NCI-H446 (cell line): ENCODE results near the gene TTLL12.
"Not testable (repeated sequence)": the region's sequence is repeated elsewhere in the genome, so short reads cannot be mapped to it uniquely, and the experiment has no call there.

Source experiments
- DNase-seq, 2 experiments: peaks; one replicate each; lab custom pipeline; 2025; lab: John Stamatoyannopoulos, UW

Gene TTLL12

GRCh38 chr22:43154887-43155536, 31.9 kb downstream of the TTLL12 start:
- no peak for DNase-seq

GRCh38 chr22:43153899-43154298, 33.0 kb downstream of the TTLL12 start:
- no peak for DNase-seq

- peak in 1 of 2 experiments; percentile 72 for DNase-seq
Observed at GRCh38 chr22:43152357-43153071, 34.4 kb downstream of the TTLL12 start.

- DNase-seq = no peak
Observed at GRCh38 chr22:43152003-43152356, 35.0 kb downstream of the TTLL12 start.

- DNase-seq = peak; percentile 35 to 72
Observed at GRCh38 chr22:43151251-43152002, 35.5 kb downstream of the TTLL12 start, which contains the start of gene TSPO. TSPO (plus strand) TSS chr22:43151559; CDS start chr22:43159239, 7,680 bp downstream.

GRCh38 chr22:43150731-43151206, 36.2 kb downstream of the TTLL12 start:
- DNase-seq = no peak

GRCh38 chr22:43148581-43148980, 38.4 kb downstream of the TTLL12 start:
- DNase-seq = no peak

GRCh38 chr22:43147821-43148220, 39.1 kb downstream of the TTLL12 start:
- no peak for DNase-seq

- DNase-seq = not testable (repeated sequence)
Observed at GRCh38 chr22:43146332-43146731, 40.6 kb downstream of the TTLL12 start.

- DNase-seq = not testable (repeated sequence)
Observed at GRCh38 chr22:43145371-43145770, 41.6 kb downstream of the TTLL12 start.

GRCh38 chr22:43144949-43145348, 42.0 kb downstream of the TTLL12 start:
- no peak for DNase-seq

GRCh38 chr22:43142880-43143562, 43.9 kb downstream of the TTLL12 start, which contains the start of gene MCAT:
MCAT (minus strand) TSS chr22:43143398; CDS start chr22:43143348, 50 bp downstream.
- DNase-seq = peak; percentile 13 to 79

GRCh38 chr22:43136801-43137200, 50.1 kb downstream of the TTLL12 start:
- no peak for DNase-seq

GRCh38 chr22:43136255-43136654, 50.7 kb downstream of the TTLL12 start:
- DNase-seq = no peak

GRCh38 chr22:43135565-43135964, 51.4 kb downstream of the TTLL12 start:
- no peak for DNase-seq

- DNase-seq = no peak
Observed at GRCh38 chr22:43134553-43134952, 52.4 kb downstream of the TTLL12 start.

- no peak for DNase-seq
Observed at GRCh38 chr22:43133401-43133800, 53.5 kb downstream of the TTLL12 start.

- no peak for DNase-seq
Observed at GRCh38 chr22:43131773-43132501, 55.0 kb downstream of the TTLL12 start.

GRCh38 chr22:43129426-43130425, 57.2 kb downstream of the TTLL12 start:
- no peak for DNase-seq

- DNase-seq = no peak
Observed at GRCh38 chr22:43128928-43129424, 58.0 kb downstream of the TTLL12 start.
